ENCODE data around the gene CYP8B1. TPM values are rescaled to one million over a fixed set of nuclear protein-coding genes. Genes with fewer than 3 reads are reported as not detected.
A peak's percentile ranks its signal among the peaks of the same experiment; 100 is the strongest.

Gene CYP8B1
- total and polyA plus RNA-seq, 2 of the 13 experiments (the other 11 are each of a cell fraction or from before 2014, with no cell fraction given), result 0.58 to 2.0 TPM

- TF ChIP-seq FOXO1 (CRISPR knock-in tag; IDR thresholded peaks at IDR 0.05), result peak; percentile 100
- peak; percentile 81 for TF ChIP-seq ZBTB7B (CRISPR knock-in tag; IDR thresholded peaks at IDR 0.05)
- peak; percentile 84 for TF ChIP-seq ELF3 (CRISPR knock-in tag; IDR thresholded peaks at IDR 0.05)
- TF ChIP-seq TOPORS (CRISPR knock-in tag; IDR thresholded peaks at IDR 0.05), result no peak
- TF ChIP-seq TARDBP (CRISPR knock-in tag; IDR thresholded peaks at IDR 0.05), result peak; percentile 78; the same call in 1 of the 2 replicates
- peak; percentile 91 for TF ChIP-seq DPF2 (CRISPR knock-in tag; IDR thresholded peaks at IDR 0.05; ENCODE audit: borderline replicate concordance, low read depth)
- no peak for TF ChIP-seq U2AF1 (optimal IDR thresholded peaks at IDR 0.05; ENCODE audit: low read depth, low read length)
- peak; percentile 62 for TF ChIP-seq SKIL (CRISPR knock-in tag; IDR thresholded peaks at IDR 0.05; ENCODE audit: borderline replicate concordance)
- TF ChIP-seq FOXK2 (IDR thresholded peaks at IDR 0.05), result peak; percentile 87
- TF ChIP-seq GMEB1 (CRISPR knock-in tag; IDR thresholded peaks at IDR 0.05; ENCODE audit: borderline replicate concordance), result 0 out of 2 replicates have a peak, but pooled peaks have one; percentile 20
- TF ChIP-seq AHDC1 (CRISPR knock-in tag; IDR thresholded peaks at IDR 0.05; ENCODE audit: borderline replicate concordance), result peak; percentile 96
- peak; percentile 98 for TF ChIP-seq HDAC2 (CRISPR knock-in tag; IDR thresholded peaks at IDR 0.05)
- no peak for TF ChIP-seq TBP (CRISPR knock-in tag; IDR thresholded peaks at IDR 0.05)
- TF ChIP-seq HMG20A (CRISPR knock-in tag; IDR thresholded peaks at IDR 0.05; ENCODE audit: borderline replicate concordance), result peak; percentile 95
- TF ChIP-seq ZFP1 (CRISPR knock-in tag; IDR thresholded peaks at IDR 0.05), result peak; percentile 72
- 0 out of 2 replicates have a peak, but pooled peaks have one; percentile 43 for TF ChIP-seq DNMT3B (CRISPR knock-in tag; conservative IDR thresholded peaks at IDR 0.05)
- peak; percentile 87 for TF ChIP-seq ZBTB43 (CRISPR knock-in tag; conservative IDR thresholded peaks at IDR 0.05)
- no peak for TF ChIP-seq RNF2 (conservative IDR thresholded peaks at IDR 0.05; ENCODE audit: low read depth)
- TF ChIP-seq ETS1 (CRISPR knock-in tag; IDR thresholded peaks at IDR 0.05), result no peak
These were observed 21.9 kb downstream of the CYP8B1 start (continued) for GRCh38 chr3:42853739-42854302.

All from HepG2 (cell line).